Measurements from ENCODE around the gene RNF145. TPM values are rescaled to one million over a fixed set of nuclear protein-coding genes. Genes with fewer than 3 reads are reported as not detected.

The RNF145 gene
- polyA plus RNA-seq, 3 donors, result 9.1 to 23.6 (median 11.5) TPM

DNA sequence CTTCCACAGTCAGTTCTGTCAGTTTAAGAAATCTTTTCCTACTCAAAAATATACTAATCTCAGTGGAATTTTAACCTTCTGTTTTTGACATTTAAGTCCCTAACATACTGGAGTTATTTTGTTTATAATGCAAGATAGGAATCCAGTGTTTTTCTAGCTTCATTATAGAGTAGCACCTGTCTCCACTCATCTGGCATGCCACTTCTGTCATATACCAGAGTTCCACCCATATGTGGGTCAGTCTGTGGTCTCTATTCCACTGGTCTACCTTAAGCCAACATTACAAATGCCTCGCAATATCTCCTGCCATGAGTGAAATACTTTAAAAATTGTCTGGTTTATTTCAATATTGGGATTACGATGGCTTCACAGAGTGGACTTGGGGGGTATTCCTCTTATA lies 42.9 kb downstream of the RNF145 start:
- H3K9me3 ChIP-seq (replicated peaks in 1 of 2; ENCODE audit: control insufficient read depth in 1 of 2, insufficient read depth in 1 of 2, low read length in 2 of 2), result no peaks in the 10 kb centered on the region
- no peaks in the 10 kb centered on the region for H3K27me3 ChIP-seq (ENCODE audit: control insufficient read depth in 2 of 2, insufficient read depth in 2 of 2, low read length in 2 of 2)
- peaks cover 39 to 75% of the 10 kb centered on the region in 2 donors for H3K36me3 ChIP-seq (replicated peaks in 1 of 2; ENCODE audit: control insufficient read depth in 1 of 2, insufficient read depth in 2 of 2, low read length in 2 of 2)
- H3K9ac ChIP-seq (ENCODE audit: insufficient read depth, low read length, poor library complexity, severe bottlenecking), result no peak overlapping the region
- no peaks in the 10 kb centered on the region for H3K79me2 ChIP-seq (ENCODE audit: insufficient read depth, low read length)
- H3K9me3 Mint-ChIP-seq, result no peaks in the 10 kb centered on the region
- peak overlapping the region in 1 of 7 donors; percentile 50 for H3K27ac Mint-ChIP-seq
- H4K20me1 ChIP-seq (ENCODE audit: insufficient read depth, low read length), result peaks cover 12% of the 10 kb centered on the region
- no peak overlapping the region for H3K4me2 ChIP-seq (replicated peaks; ENCODE audit: extremely low read depth, low read length, poor library complexity, severe bottlenecking)
- no peak overlapping the region for H3K4me3 Mint-ChIP-seq
- H3K4me1 Mint-ChIP-seq, result no peaks in the 10 kb centered on the region
- no peak overlapping the region for H2AFZ ChIP-seq (ENCODE audit: insufficient read depth, low read depth, low read length, poor library complexity, severe bottlenecking)
- H3K4me3 ChIP-seq (replicated peaks in 1 of 3; ENCODE audit: low read depth in 2 of 3, low read length in 3 of 3), result no peak overlapping the region
- no peaks in the 10 kb centered on the region for H3K27me3 Mint-ChIP-seq (ENCODE audit: low read depth in 3 of 3)
- no peaks in the 10 kb centered on the region for H3K4me1 ChIP-seq (ENCODE audit: control insufficient read depth in 1 of 2, insufficient read depth in 2 of 2, low read length in 2 of 2)
- H3K27ac ChIP-seq (ENCODE audit: low read depth in 1 of 2, low read length in 2 of 2), result no peak overlapping the region
- peaks cover 54 to 60% of the 10 kb centered on the region in 2 donors for H3K36me3 Mint-ChIP-seq
- 100% methylated on average over 1 of the region's 2 CpGs for WGBS (ENCODE audit: insufficient coverage)
- DNase-seq, result no peak
- TF ChIP-seq, protein P1, sequence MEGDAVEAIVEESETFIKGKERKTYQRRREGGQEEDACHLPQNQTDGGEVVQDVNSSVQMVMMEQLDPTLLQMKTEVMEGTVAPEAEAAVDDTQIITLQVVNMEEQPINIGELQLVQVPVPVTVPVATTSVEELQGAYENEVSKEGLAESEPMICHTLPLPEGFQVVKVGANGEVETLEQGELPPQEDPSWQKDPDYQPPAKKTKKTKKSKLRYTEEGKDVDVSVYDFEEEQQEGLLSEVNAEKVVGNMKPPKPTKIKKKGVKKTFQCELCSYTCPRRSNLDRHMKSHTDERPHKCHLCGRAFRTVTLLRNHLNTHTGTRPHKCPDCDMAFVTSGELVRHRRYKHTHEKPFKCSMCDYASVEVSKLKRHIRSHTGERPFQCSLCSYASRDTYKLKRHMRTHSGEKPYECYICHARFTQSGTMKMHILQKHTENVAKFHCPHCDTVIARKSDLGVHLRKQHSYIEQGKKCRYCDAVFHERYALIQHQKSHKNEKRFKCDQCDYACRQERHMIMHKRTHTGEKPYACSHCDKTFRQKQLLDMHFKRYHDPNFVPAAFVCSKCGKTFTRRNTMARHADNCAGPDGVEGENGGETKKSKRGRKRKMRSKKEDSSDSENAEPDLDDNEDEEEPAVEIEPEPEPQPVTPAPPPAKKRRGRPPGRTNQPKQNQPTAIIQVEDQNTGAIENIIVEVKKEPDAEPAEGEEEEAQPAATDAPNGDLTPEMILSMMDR (IDR thresholded peaks at IDR 0.05), result no peak
- intact Hi-C loops (cut with micrococcal nuclease), result no loop called here

DNA sequence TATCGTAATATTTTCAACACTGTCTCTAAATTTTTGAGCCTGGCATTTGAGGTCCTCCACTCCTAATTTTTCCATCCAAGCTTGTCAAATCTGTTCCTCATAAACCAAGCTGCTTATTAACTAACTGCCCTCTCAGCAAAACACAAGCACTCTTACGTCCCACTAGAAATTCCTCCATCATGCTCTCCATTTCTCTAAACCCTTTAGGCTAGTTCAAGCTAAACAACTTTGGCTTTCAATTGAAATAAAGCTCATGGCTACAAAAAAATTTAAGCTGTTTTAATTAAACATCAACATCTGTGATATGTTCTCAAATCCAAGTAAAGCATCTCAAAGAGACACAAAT lies 45.7 kb downstream of the RNF145 start:
- no peaks in the 10 kb centered on the region for H3K9me3 Mint-ChIP-seq
- H3K9ac ChIP-seq (ENCODE audit: insufficient read depth, low read length, poor library complexity, severe bottlenecking), result no peak overlapping the region
- H3K27me3 ChIP-seq (ENCODE audit: control insufficient read depth in 2 of 2, insufficient read depth in 2 of 2, low read length in 2 of 2), result no peaks in the 10 kb centered on the region
- H3K36me3 ChIP-seq (replicated peaks in 1 of 2; ENCODE audit: control insufficient read depth in 1 of 2, insufficient read depth in 2 of 2, low read length in 2 of 2), result peaks cover 58 to 88% of the 10 kb centered on the region in 2 donors
- 90% methylated on average over 2 of the region's 2 CpGs for WGBS (ENCODE audit: insufficient coverage)
- H2AFZ ChIP-seq (ENCODE audit: insufficient read depth, low read depth, low read length, poor library complexity, severe bottlenecking), result no peak overlapping the region
- peak overlapping the region in 2 of 7 donors; percentile 5 to 34 for H3K27ac Mint-ChIP-seq
- H3K4me3 ChIP-seq (replicated peaks in 1 of 3; ENCODE audit: low read depth in 2 of 3, low read length in 3 of 3), result no peak overlapping the region
- H3K4me1 ChIP-seq (ENCODE audit: control insufficient read depth in 1 of 2, insufficient read depth in 2 of 2, low read length in 2 of 2), result no peaks in the 10 kb centered on the region
- H3K4me1 Mint-ChIP-seq, result no peaks in the 10 kb centered on the region
- H3K36me3 Mint-ChIP-seq, result peaks cover 66 to 67% of the 10 kb centered on the region in 2 donors
- no peaks in the 10 kb centered on the region for H3K27me3 Mint-ChIP-seq (ENCODE audit: low read depth in 3 of 3)
- no peak overlapping the region for H3K27ac ChIP-seq (ENCODE audit: low read depth in 1 of 2, low read length in 2 of 2)
- TF ChIP-seq, protein P1 (IDR thresholded peaks at IDR 0.05), result no peak
- DNase-seq, result no peak
- H3K4me2 ChIP-seq (replicated peaks; ENCODE audit: extremely low read depth, low read length, poor library complexity, severe bottlenecking), result no peak overlapping the region
- no peaks in the 10 kb centered on the region for H3K9me3 ChIP-seq (replicated peaks in 1 of 2; ENCODE audit: control insufficient read depth in 1 of 2, insufficient read depth in 1 of 2, low read length in 2 of 2)
- no peak overlapping the region for H3K4me3 Mint-ChIP-seq
- intact Hi-C loops (cut with micrococcal nuclease), result no loop called here
- no peaks in the 10 kb centered on the region for H3K79me2 ChIP-seq (ENCODE audit: insufficient read depth, low read length)
- H4K20me1 ChIP-seq (ENCODE audit: insufficient read depth, low read length), result peaks cover 8% of the 10 kb centered on the region
